GM12873 (cell line): ENCODE results near the gene PGF.

Experiments
- TF ChIP-seq, protein P1 (sequence below): IDR thresholded peaks from 2 replicates; pipeline ENCODE4 v1.5.1; 2012; ENCODE audit warnings: low read depth, mild to moderate bottlenecking, moderate library complexity, low read length, control low read depth; ENCODE audit not compliant: insufficient read depth; ENCODE audit errors: missing control alignments

PGF gene

GRCh38 chr14:74976264-74977113 is 21.1 kb upstream of the PGF start:
- TF ChIP-seq, protein P1, sequence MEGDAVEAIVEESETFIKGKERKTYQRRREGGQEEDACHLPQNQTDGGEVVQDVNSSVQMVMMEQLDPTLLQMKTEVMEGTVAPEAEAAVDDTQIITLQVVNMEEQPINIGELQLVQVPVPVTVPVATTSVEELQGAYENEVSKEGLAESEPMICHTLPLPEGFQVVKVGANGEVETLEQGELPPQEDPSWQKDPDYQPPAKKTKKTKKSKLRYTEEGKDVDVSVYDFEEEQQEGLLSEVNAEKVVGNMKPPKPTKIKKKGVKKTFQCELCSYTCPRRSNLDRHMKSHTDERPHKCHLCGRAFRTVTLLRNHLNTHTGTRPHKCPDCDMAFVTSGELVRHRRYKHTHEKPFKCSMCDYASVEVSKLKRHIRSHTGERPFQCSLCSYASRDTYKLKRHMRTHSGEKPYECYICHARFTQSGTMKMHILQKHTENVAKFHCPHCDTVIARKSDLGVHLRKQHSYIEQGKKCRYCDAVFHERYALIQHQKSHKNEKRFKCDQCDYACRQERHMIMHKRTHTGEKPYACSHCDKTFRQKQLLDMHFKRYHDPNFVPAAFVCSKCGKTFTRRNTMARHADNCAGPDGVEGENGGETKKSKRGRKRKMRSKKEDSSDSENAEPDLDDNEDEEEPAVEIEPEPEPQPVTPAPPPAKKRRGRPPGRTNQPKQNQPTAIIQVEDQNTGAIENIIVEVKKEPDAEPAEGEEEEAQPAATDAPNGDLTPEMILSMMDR = no peak

- TF ChIP-seq, protein P1 = no peak
These were observed 19.8 kb upstream of the PGF start for GRCh38 chr14:74975059-74975810.

DNA sequence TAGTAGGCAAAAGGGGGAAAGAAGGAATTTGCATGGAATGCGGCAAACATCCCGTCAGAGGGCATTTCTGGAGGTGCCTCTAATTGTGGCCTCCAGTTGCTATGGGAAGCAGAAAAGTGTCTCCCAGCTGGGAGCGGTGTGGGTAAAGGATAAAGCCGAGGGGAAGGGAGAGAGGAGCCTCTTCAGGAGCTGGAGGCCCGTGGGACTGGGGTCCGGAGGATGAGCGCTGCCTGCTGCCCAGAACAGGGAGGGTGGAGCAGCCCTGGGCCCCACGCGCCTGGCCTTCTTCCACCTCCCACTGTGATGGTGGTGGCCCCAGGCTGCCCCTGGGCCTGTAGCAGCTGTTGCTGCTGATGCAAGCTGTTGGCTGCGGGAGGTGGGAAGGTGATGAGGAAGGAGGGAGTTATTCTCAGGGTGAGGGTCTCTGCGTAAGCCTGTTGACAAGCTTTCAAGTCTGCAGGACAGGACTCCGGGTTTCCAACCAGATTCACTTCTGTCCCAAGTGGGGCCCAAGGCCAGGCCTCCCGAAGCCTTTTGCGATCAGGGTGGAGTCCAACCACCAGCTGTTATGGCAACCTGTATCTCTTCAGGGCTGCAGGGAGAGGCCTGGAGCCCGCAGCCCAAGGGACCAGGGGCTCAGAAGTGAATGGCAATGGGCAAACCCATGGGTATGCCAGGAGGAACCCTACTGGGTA is 19.1 kb upstream of the PGF start:
- TF ChIP-seq, protein P1 = no peak

DNA sequence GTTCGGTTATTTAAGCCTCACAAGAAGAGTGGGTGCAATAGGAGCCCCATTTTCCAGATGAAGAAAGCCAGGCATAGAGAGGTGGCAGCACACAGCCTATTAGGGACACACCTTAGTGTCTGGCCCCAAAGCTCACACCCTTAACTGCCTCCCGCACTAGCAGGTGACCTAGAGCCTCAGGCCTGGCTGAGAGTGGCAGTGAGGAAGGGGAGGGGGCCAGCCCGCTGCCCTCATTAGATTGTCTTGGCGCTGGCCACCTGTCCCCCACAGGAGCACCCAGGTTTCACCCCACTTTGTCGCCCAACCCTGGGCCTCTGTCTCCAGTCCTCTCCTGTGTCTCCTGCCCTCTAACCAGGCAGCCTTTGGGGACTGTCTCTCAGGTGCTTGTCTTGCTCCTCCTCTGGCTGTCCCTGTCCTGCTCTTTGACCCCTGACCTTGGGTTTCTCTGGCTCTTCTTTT is 18.5 kb upstream of the PGF start:
- TF ChIP-seq, protein P1 = no peak

- TF ChIP-seq, protein P1 = no peak
These were observed 17.7 kb upstream of the PGF start for GRCh38 chr14:74973003-74973653.

DNA sequence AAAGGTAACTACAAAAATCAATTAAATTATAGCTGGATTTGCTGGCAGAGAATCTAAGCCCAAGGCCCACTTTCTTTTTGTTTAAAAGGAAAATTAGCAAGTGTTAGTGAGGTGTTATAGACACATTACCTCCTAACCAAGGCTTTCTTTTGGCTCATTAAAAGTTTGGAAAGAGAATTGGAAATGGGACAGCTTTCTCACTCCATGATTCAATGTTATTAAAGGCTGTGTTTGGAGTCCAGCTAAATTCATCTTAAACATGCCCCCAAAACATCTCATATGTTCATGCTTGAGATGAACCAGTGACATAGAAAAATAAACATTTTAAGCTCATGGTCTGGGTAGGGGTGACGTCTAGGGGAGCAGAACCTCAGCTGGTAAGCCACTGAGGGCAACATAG is 13.4 kb upstream of the PGF start:
- TF ChIP-seq, protein P1 = no peak
